NCI-H526 (cell line): ENCODE results near the gene HLTF.
A peak's percentile ranks its signal among the peaks of the same experiment; 100 is the strongest.
"Not testable (repeated sequence)": the region's sequence is repeated elsewhere in the genome, so short reads cannot be mapped to it uniquely, and the experiment has no call there.

Experiments used
- DNase-seq, 2 experiments: peaks; one replicate each; lab custom pipeline; 2025; lab: John Stamatoyannopoulos, UW

The HLTF gene

DNA sequence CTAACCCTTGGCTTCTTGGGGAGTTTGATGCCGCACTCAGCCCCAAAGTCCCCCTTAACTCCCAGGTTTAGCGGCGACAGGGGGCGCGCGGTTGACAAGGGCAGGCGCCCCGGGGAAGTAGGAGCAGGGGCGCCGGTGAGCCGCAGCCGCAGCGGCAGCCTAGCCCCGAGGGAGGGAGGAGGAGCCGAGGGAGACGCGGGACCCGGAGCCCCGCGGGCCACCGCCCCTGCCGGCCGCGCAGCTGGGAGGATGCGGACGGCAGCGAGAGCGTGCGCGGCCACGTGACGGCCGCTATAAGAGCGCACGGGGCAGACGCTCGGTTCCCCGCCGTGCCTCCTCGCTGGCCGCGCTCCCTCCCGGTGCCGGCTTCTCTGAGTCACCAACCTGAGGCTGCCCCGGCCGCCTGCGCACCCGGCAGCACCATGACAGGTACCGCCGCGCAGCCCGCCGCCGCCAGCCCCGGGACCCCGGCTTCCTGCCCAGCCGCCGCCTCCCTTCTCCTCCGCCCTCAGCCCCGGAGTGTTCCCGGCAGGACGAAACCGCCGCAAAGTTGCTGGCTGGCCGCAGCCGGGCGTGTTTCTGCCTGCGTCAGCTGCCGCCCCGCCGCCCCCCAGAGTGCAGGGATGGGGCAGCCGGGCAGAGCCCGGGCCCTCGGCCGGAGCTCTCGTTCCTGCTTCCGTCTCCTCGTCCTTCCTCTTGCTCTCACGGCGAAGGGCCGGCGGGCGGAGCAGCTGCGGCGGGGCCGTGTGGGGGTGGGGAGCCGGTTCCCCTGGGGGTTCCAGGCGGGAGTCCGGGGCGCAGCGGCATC, 94.9 kb downstream of the HLTF start, which contains the start of gene GYG1:
GYG1 (plus strand) TSS at position 322 of the 808 bp plus-strand sequence; CDS start at position 423, 101 bp downstream.
- peak; percentile 76 to 94 for DNase-seq

DNA sequence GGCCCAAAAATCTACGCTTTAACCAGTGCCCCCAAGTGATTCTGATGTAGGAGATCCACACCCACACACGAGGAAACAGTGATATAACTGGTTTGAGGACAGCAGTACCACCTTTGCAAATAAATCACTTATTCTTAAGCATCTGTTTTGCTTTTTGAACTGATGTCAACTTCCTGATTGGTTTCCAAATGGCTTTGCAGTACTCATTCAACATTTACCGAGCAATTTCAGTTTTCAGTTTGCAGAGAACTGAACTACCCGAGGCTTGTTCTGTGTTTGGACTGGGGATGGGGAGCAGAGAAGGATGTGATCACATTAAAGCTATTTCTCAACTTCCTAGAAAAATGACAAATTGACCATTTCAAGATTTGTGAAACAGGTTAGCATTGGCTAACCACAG, 96.1 kb downstream of the HLTF start:
- DNase-seq = no peak

DNA sequence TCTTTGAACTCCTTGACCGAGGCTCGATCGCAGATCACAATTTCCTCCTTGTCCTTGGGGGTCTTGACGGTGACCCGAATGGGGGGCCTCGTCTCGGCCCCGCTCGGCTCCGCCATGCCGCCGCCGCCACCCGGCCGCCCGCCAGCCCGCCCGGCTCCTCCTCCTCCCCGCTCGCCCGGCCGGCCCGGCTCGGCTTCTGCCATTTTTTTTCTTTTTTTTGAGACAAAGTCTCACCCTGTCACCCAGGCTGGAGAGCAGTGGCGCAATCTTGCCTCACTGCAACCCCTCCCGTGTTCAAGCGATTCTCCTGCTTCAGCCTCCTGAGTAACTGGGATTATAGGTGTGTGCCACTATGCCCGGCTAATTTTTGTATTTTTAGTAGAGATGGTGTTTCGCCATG, 98.8 kb downstream of the HLTF start:
- DNase-seq = not testable (repeated sequence)

- DNase-seq = no peak
These were observed 105.1 kb downstream of the HLTF start for GRCh38 chr3:148981273-148981672.
